CD4-positive, alpha-beta T cell treated with Interleukin-6 for 4 hours (primary cell): Measurements from ENCODE around the gene CYP2W1.
"Not testable (repeated sequence)": the region's sequence is repeated elsewhere in the genome, so short reads cannot be mapped to it uniquely, and the experiment has no call there.

Source experiments
- DNase-seq: peaks from one replicate; pipeline ENCODE4 v3.0.0-alpha.2; 2020; ENCODE audit warnings: mixed read lengths

The CYP2W1 gene

GRCh38 chr7:952548-953441 is 30.2 kb upstream of the CYP2W1 start:
- DNase-seq, result no peak

GRCh38 chr7:953547-954327 is 29.2 kb upstream of the CYP2W1 start:
- peak; percentile 24 for DNase-seq

GRCh38 chr7:954330-955238 is 28.4 kb upstream of the CYP2W1 start, which contains the start of gene ADAP1:
Gene ADAP1 (minus strand): TSS chr7:954680. CDS start chr7:954477, 203 bp downstream.
- peak; percentile 75 for DNase-seq

- DNase-seq, result no peak
Measured at GRCh38 chr7:956031-956430, 26.9 kb upstream of the CYP2W1 start.

GRCh38 chr7:957418-958220 is 25.4 kb upstream of the CYP2W1 start:
- no peak for DNase-seq

- no peak for DNase-seq
Measured at GRCh38 chr7:958221-959200, 24.5 kb upstream of the CYP2W1 start.

- DNase-seq, result no peak
Measured at GRCh38 chr7:959271-959670, 23.7 kb upstream of the CYP2W1 start.

GRCh38 chr7:959740-960139 is 23.2 kb upstream of the CYP2W1 start:
- DNase-seq, result not testable (repeated sequence)

- DNase-seq, result no peak
Measured at GRCh38 chr7:960269-960871, 22.6 kb upstream of the CYP2W1 start.

- DNase-seq, result not testable (repeated sequence)
Measured at GRCh38 chr7:960972-961371, 22.0 kb upstream of the CYP2W1 start.

GRCh38 chr7:961546-962400 is 21.2 kb upstream of the CYP2W1 start:
- no peak for DNase-seq

GRCh38 chr7:962401-963081 is 20.4 kb upstream of the CYP2W1 start:
- DNase-seq, result no peak

GRCh38 chr7:963236-964078 is 19.5 kb upstream of the CYP2W1 start:
- DNase-seq, result peak; percentile 20

GRCh38 chr7:964401-965231 is 18.4 kb upstream of the CYP2W1 start:
- no peak for DNase-seq

GRCh38 chr7:966291-967069 is 16.5 kb upstream of the CYP2W1 start:
- DNase-seq, result no peak
